ENCODE measurements around the gene AP2S1.
"Not testable (repeated sequence)": the region's sequence is repeated elsewhere in the genome, so short reads cannot be mapped to it uniquely, and the experiment has no call there.

The AP2S1 gene

GRCh38 chr19:46844067-46844489 lies 6.6 kb downstream of the AP2S1 start:
- no peak for DNase-seq

GRCh38 chr19:46842791-46843190 lies 7.9 kb downstream of the AP2S1 start:
- DNase-seq = no peak

- peak in 1 of 51 donors; percentile 37 for DNase-seq
Observed at GRCh38 chr19:46841458-46842083, 9.1 kb downstream of the AP2S1 start.

- peak in 23 of 51 donors; percentile 4 to 59 (median 27) for DNase-seq
Observed at GRCh38 chr19:46840498-46840942, 10.1 kb downstream of the AP2S1 start.

- DNase-seq = no peak
Observed at GRCh38 chr19:46839752-46840497, 10.7 kb downstream of the AP2S1 start.

- no peak for DNase-seq
Observed at GRCh38 chr19:46838160-46838559, 12.5 kb downstream of the AP2S1 start.

- DNase-seq = no peak
Observed at GRCh38 chr19:46834984-46835383, 15.7 kb downstream of the AP2S1 start.

GRCh38 chr19:46834121-46834520 lies 16.5 kb downstream of the AP2S1 start:
- no peak for DNase-seq

GRCh38 chr19:46830864-46831263 lies 19.8 kb downstream of the AP2S1 start:
- no peak for DNase-seq

GRCh38 chr19:46828484-46828883 lies 22.2 kb downstream of the AP2S1 start:
- no peak for DNase-seq

GRCh38 chr19:46825731-46826055 lies 25.0 kb downstream of the AP2S1 start:
- DNase-seq = no peak

GRCh38 chr19:46824890-46825730 lies 25.5 kb downstream of the AP2S1 start:
- peak in 2 of 51 donors; percentile 1 to 13 for DNase-seq

GRCh38 chr19:46823049-46823448 lies 27.6 kb downstream of the AP2S1 start:
- DNase-seq = no peak

- DNase-seq = not testable (repeated sequence)
Observed at GRCh38 chr19:46822410-46822787, 28.2 kb downstream of the AP2S1 start.

- DNase-seq = no peak
Observed at GRCh38 chr19:46821512-46822409, 28.9 kb downstream of the AP2S1 start.

- DNase-seq = no peak
Observed at GRCh38 chr19:46818812-46819211, 31.8 kb downstream of the AP2S1 start.

GRCh38 chr19:46815833-46816627 lies 34.6 kb downstream of the AP2S1 start:
- DNase-seq = no peak

GRCh38 chr19:46813839-46814358 lies 36.7 kb downstream of the AP2S1 start:
- peak in 5 of 51 donors; percentile 2 to 34 (median 17) for DNase-seq

GRCh38 chr19:46812977-46813838 lies 37.4 kb downstream of the AP2S1 start:
- peak in 1 of 51 donors; percentile 9 for DNase-seq

Measured in hypothalamus (tissue), 51 donors.